Naive thymus-derived CD8-positive, alpha-beta T cell (primary cell): Measurements from ENCODE around the gene CACNA1E. TPM values are rescaled to one million over a fixed set of nuclear protein-coding genes. Genes with fewer than 3 reads are reported as not detected.

Experiments
- ATAC-seq, 2 donors: fragments of 150-1000 bp; cut with Tn5 transposase in 1 of 2; sonication (Bioruptor Pico), chemical (Tn5 transposase) in 1 of 2; 1 replicate in 1 of 2; 2 replicates in 1 of 2; pipeline ENCODE4 v1.10.0; 2021; ENCODE audit warnings: mild to moderate bottlenecking in 2 of 2, moderate library complexity in 2 of 2
- POLR2A ChIA-PET: fragments of 350-600 bp; sonication (Branson Sonifier 250); formaldehyde crosslinking; loops from one replicate; lab custom pipeline; 2021; ENCODE audit warnings: antibody characterized with exemption; lab: Charles Lee
- DNase-seq, 10 donors: peaks; one replicate each; pipeline versions ENCODE4 v3.0.0 to v3.0.0-alpha.2; 2020 to 2022
- H3K27ac Mint-ChIP-seq, 10 donors: one replicate each; pipeline ENCODE4 v1.8.0; 2020 to 2022; ENCODE audit warnings: mild to moderate bottlenecking in 10 of 10, mixed read lengths in 10 of 10, moderate library complexity in 4 of 10, inconsistent platforms in 1 of 10
- H3K27me3 Mint-ChIP-seq, 5 donors: one replicate each; pipeline ENCODE4 v1.8.0; 2021 to 2022; ENCODE audit warnings: mixed read lengths in 5 of 5
- H3K36me3 Mint-ChIP-seq, 3 donors: one replicate each; pipeline ENCODE4 v1.8.0; 2020 to 2022; ENCODE audit warnings: mixed read lengths in 3 of 3, mild to moderate bottlenecking in 2 of 3, inconsistent platforms in 1 of 3
- H3K4me1 Mint-ChIP-seq, 4 donors: one replicate each; pipeline ENCODE4 v1.8.0; 2021 to 2022; ENCODE audit warnings: mixed read lengths in 4 of 4
- H3K4me3 Mint-ChIP-seq, 10 donors: one replicate each; pipeline ENCODE4 v1.8.0; 2020 to 2022; ENCODE audit warnings: mild to moderate bottlenecking in 10 of 10, mixed read lengths in 10 of 10, moderate library complexity in 6 of 10, inconsistent platforms in 1 of 10
- H3K9me3 Mint-ChIP-seq, 9 donors: one replicate each; pipeline ENCODE4 v1.8.0; 2020 to 2022; ENCODE audit warnings: mixed read lengths in 9 of 9, mild to moderate bottlenecking in 3 of 9, inconsistent platforms in 1 of 9, moderate library complexity in 1 of 9
- polyA plus RNA-seq, 3 donors: library from polyadenylated mRNA; unstranded; fragments of 300-500 nt; fragmentation: Illumina TruSeq; gene quantifications; one replicate each; pipeline ENCODE4 v1.2.3, GENCODE V29; 2021
- total RNA-seq, 8 experiments: library from RNA in 2 of 8; stranded (reverse) in 2 of 8; gene quantifications; one replicate each; pipeline ENCODE4 v1.2.3 and lab custom pipeline; 2021 to 2026

Gene CACNA1E
- total and polyA plus RNA-seq, 5 experiments from 2014 or later, result not detected

DNA sequence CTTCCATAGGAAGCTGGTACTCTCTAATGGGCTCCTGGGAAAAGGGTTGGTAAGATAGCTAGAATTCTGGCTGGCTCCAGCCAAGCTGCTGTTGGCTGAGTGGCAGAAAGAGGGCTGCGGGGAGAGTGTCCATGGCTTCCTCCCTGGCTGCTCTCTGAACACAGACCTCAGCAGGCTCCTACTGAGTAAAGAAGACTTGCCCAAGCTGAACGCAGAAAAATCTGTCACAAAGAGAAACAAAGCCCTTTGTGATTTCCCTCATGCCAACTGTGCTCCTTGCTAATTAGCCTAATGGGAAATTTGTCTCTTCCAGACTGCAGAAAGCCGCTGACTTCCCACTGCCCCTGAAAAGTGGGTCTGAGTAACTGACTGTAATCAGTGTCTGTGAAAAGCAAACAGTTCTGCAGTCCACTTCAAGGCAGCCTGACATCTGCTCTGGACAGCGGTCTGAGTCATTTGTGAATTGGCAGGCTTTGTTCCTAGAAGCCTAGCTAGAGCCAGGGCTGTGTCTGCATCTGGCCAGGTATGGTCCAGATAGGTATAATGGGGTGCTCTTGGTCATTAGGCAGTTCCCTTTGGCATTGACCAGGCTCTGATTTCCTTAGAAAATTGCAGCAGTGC lies 295.4 kb downstream of the CACNA1E start:
- Mint-ChIP-seq H3K4me3 (no peak overlapping the region), H3K27me3 (peaks cover 1 to 21% (median 6%) of the 10 kb centered on the region in 5 donors), H3K9me3 (no peaks in the 10 kb centered on the region), H3K4me1 (no peaks in the 10 kb centered on the region), H3K27ac (no peak overlapping the region), H3K36me3 (no peaks in the 10 kb centered on the region)
- ATAC-seq (no peak), DNase-seq (no peak)
- POLR2A ChIA-PET, result no interaction called here

DNA sequence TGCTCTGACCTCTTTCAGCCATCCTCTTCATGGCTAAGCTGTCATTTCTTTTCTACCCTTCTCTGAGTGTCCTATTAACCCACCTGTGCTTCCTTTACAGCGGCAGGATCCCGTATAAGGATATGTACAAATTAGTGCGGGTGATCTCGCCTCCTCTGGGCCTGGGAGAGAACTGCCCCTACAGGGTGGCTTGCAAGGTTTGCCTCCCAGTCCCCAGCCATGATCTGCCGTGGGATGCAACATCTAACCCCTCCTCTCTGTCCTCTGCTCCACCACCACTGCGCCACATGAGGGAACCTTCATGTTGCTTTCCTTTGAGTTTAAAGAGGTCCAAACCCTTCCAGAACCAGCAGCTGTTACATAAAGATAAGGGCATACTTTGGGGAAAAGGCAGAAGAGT lies 296.0 kb downstream of the CACNA1E start:
- POLR2A ChIA-PET, result no interaction called here
- ATAC-seq (no peak), DNase-seq (no peak)
- Mint-ChIP-seq H3K9me3 (no peaks in the 10 kb centered on the region), H3K4me3 (no peak overlapping the region), H3K36me3 (no peaks in the 10 kb centered on the region), H3K4me1 (no peaks in the 10 kb centered on the region), H3K27me3 (peaks cover 1 to 21% (median 6%) of the 10 kb centered on the region in 5 donors), H3K27ac (no peak overlapping the region)

DNA sequence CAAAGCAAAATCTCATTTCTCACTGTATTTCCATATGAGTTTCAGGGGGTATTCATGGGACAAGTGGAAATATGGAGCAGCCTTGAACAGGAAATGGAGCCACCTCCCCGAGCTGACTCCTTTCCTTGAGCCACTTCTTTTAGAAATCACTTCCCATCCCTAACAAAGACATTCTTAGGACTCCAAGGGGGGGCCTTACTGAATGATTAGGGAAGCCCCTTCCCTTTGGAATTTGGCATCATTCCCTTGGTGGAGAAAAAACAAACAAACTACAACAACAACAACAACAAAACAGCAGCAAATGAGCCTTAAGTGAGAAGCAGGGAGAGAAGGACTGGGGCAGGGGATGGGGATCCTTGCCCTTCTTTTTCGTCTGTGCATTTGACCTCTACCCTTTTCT lies 299.9 kb downstream of the CACNA1E start:
- Mint-ChIP-seq H3K4me1 (no peaks in the 10 kb centered on the region), H3K27me3 (peaks cover 7 to 26% (median 11%) of the 10 kb centered on the region in 5 donors), H3K4me3 (no peak overlapping the region), H3K27ac (no peak overlapping the region), H3K9me3 (peaks cover 0 to 3% (median 0%) of the 10 kb centered on the region in 9 donors), H3K36me3 (no peaks in the 10 kb centered on the region)
- DNase-seq (no peak), ATAC-seq (no peak)
- POLR2A ChIA-PET, result no interaction called here

DNA sequence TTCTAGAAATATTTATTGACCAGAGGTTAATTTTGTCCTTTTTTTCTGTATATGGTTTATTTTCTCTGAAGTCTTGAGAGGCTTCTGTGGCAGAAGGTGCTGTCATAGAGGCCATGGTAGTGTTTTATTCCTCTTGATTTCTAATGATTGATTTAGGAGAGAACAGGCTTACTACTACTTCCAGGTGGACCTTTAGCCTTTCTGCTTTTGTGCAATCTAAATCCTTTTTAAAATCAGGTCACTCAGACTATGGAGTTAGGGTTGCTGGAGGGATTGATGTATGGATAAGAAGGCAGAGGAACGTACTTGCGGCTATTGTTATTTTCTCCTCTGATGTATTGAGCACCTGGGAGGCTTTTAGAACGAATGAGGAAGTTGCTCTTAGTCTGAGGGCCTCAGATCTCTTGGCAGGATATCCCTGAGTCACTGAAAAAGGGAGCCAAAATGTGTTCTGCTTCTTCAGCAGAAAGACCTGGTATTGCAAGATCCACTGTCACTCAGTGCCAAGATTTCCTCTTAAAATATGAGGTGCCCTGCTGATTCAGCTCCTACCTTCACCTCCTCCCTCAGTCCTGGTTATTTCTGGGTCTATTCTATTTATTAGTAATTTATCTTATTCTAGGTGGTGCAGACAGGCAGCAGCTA lies 300.8 kb downstream of the CACNA1E start:
- no peak overlapping the region for H3K4me3 Mint-ChIP-seq
- POLR2A ChIA-PET, result no interaction called here
- DNase-seq, result no peak
- no peak for ATAC-seq
- H3K27me3 Mint-ChIP-seq, result peaks cover 11 to 29% (median 11%) of the 10 kb centered on the region in 5 donors
- H3K36me3 Mint-ChIP-seq, result no peaks in the 10 kb centered on the region
- H3K4me1 Mint-ChIP-seq, result no peaks in the 10 kb centered on the region
- peaks cover 0 to 3% (median 0%) of the 10 kb centered on the region in 9 donors for H3K9me3 Mint-ChIP-seq
- no peak overlapping the region for H3K27ac Mint-ChIP-seq

DNA sequence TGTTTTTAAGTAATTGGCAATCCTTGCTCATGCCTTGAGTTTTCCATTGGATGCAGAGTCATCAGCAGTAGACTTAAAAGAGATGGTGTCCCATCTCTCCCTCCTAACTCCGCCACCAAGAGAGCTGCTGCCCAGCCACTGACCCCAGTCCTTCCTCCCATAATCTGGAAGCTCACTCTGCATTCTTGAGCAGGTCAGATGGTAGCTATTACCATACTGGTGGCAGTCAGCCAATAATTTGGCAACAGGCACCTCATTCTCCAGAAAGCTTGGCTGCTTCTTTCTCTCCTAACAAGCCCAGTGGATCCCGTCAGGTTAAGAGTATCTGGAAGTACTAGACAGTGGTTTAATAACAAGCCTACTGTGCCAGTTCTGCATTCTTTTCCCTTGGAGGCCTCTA lies 306.1 kb downstream of the CACNA1E start:
- peaks cover 6 to 32% (median 11%) of the 10 kb centered on the region in 5 donors for H3K27me3 Mint-ChIP-seq
- H3K4me1 Mint-ChIP-seq, result no peaks in the 10 kb centered on the region
- peaks cover 0 to 3% (median 0%) of the 10 kb centered on the region in 9 donors for H3K9me3 Mint-ChIP-seq
- ATAC-seq (no peak), DNase-seq (no peak)
- no peaks in the 10 kb centered on the region for H3K36me3 Mint-ChIP-seq
- H3K27ac Mint-ChIP-seq, result no peak overlapping the region
- POLR2A ChIA-PET, result no interaction called here
- no peak overlapping the region for H3K4me3 Mint-ChIP-seq

DNA sequence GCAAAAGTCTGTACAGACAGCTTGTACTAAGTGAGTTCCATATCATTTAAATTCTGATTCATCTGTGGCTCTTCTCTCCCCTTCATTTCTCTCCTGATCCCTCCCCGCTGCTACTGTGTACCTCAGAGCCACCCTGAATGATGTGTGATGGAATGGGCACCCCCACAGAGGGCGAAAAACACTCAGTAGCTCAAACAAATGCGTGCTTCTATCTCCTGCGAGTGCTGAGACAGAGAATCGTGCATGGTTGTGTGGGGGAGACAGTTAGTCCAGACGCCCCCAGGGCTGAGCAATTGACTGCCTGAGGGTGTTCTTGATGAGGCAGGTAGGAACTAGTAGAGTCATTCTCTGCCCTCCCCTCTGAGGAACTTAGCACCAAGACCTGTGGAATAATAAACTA lies 308.4 kb downstream of the CACNA1E start:
- DNase-seq (no peak), ATAC-seq (no peak)
- H3K36me3 Mint-ChIP-seq, result no peaks in the 10 kb centered on the region
- POLR2A ChIA-PET, result no interaction called here
- no peak overlapping the region for H3K27ac Mint-ChIP-seq
- H3K9me3 Mint-ChIP-seq, result peaks cover 0 to 3% (median 0%) of the 10 kb centered on the region in 9 donors
- H3K27me3 Mint-ChIP-seq, result peaks cover 4 to 32% (median 13%) of the 10 kb centered on the region in 5 donors
- H3K4me3 Mint-ChIP-seq, result no peak overlapping the region
- H3K4me1 Mint-ChIP-seq, result no peaks in the 10 kb centered on the region

DNA sequence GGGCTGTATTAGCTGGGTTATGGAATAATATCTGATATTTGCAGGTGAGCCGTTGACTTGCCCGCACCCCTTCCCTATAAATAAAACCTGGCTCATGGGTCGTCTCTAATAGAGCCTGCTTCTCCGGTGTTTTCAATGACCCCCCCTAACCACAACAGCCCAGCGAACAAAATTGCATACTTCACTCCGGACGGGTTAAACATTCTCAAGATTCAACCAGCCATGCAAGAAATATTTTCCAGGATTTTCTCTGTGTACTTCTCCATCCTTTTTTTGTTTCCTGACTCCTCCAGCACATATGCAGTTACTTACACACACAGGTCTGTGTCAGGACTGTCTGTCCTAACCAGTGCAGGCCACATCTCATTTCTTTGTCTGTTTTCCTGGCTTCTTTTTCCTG lies 310.5 kb downstream of the CACNA1E start:
- H3K36me3 Mint-ChIP-seq, result no peaks in the 10 kb centered on the region
- peaks cover 0 to 2% (median 0%) of the 10 kb centered on the region in 9 donors for H3K9me3 Mint-ChIP-seq
- no peak for ATAC-seq
- POLR2A ChIA-PET, result no interaction called here
- no peak for DNase-seq
- no peak overlapping the region for H3K4me3 Mint-ChIP-seq
- peaks cover 2 to 34% (median 11%) of the 10 kb centered on the region in 5 donors for H3K27me3 Mint-ChIP-seq
- no peak overlapping the region for H3K27ac Mint-ChIP-seq
- H3K4me1 Mint-ChIP-seq, result no peaks in the 10 kb centered on the region

DNA sequence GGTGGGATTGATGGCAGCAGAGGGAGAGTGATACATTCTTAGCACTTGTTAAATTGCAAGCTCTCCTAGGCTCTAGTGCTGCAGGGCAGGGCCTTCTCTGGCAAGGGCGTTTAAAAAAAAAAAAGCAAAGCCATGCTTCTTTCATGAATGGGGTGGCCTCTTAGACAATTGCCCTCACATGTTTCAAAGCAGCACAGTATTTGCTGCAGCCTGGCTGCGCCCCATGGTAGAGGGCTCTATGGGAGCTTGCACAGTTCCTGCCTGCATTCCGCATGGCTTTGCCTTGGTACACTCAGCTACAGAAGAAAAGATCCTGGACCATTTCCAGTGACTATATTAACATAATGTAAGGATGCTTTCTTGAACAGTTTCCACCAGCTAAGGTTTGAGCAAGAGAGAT lies 311.0 kb downstream of the CACNA1E start:
- Mint-ChIP-seq H3K36me3 (no peaks in the 10 kb centered on the region), H3K27me3 (peaks cover 2 to 35% (median 14%) of the 10 kb centered on the region in 5 donors), H3K4me3 (no peak overlapping the region), H3K4me1 (no peaks in the 10 kb centered on the region), H3K27ac (no peak overlapping the region), H3K9me3 (peaks cover 0 to 2% (median 0%) of the 10 kb centered on the region in 9 donors)
- POLR2A ChIA-PET, result no interaction called here
- DNase-seq (no peak), ATAC-seq (no peak)

DNA sequence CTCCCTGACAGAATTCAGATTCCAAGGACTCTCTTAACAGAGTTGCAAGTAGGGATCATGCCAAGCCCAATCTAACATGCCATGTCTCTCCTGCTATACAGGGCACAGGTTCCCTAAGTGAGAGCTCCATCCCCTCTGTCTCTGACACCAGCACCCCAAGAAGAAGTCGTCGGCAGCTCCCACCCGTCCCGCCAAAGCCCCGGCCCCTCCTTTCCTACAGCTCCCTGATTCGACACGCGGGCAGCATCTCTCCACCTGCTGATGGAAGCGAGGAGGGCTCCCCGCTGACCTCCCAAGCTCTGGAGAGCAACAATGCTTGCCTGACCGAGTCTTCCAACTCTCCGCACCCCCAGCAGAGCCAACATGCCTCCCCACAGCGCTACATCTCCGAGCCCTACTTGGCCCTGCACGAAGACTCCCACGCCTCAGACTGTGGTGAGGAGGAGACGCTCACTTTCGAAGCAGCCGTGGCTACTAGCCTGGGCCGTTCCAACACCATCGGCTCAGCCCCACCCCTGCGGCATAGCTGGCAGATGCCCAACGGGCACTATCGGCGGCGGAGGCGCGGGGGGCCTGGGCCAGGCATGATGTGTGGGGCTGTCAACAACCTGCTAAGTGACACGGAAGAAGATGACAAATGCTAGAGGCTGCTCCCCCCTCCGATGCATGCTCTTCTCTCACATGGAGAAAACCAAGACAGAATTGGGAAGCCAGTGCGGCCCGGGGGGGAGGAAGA lies 315.0 kb downstream of the CACNA1E start:
- DNase-seq (no peak), ATAC-seq (no peak)
- Mint-ChIP-seq H3K27ac (no peak overlapping the region), H3K9me3 (peaks cover 0 to 2% (median 0%) of the 10 kb centered on the region in 9 donors), H3K36me3 (no peaks in the 10 kb centered on the region), H3K4me1 (no peaks in the 10 kb centered on the region), H3K27me3 (peaks cover 0 to 30% (median 11%) of the 10 kb centered on the region in 5 donors), H3K4me3 (no peak overlapping the region)
- POLR2A ChIA-PET, result no interaction called here

DNA sequence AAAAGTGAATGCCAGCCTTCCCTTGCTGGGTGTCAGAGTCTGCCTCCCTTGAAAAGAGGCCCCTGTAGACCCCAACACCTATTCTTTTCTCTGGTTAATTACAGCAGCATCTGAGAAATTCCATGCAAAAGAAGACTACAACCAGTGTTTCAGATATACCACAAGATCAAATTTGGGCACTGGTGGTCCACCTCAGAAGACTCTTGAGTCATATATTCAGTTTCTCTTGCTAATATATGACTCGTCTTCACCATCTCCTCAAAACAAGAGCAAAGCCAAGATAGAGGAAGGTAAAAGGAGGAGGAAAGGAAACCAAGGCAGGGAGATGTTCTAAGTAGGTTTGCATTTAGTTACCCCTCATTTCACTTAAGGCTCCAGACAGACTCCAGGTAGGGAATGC lies 318.3 kb downstream of the CACNA1E start:
- DNase-seq (no peak), ATAC-seq (no peak)
- H3K4me3 Mint-ChIP-seq, result no peak overlapping the region
- POLR2A ChIA-PET, result no interaction called here
- H3K36me3 Mint-ChIP-seq, result no peaks in the 10 kb centered on the region
- H3K4me1 Mint-ChIP-seq, result no peaks in the 10 kb centered on the region
- H3K27me3 Mint-ChIP-seq, result peaks cover 2 to 32% (median 9%) of the 10 kb centered on the region in 5 donors
- no peak overlapping the region for H3K27ac Mint-ChIP-seq
- H3K9me3 Mint-ChIP-seq, result peaks cover 0 to 2% (median 0%) of the 10 kb centered on the region in 9 donors

DNA sequence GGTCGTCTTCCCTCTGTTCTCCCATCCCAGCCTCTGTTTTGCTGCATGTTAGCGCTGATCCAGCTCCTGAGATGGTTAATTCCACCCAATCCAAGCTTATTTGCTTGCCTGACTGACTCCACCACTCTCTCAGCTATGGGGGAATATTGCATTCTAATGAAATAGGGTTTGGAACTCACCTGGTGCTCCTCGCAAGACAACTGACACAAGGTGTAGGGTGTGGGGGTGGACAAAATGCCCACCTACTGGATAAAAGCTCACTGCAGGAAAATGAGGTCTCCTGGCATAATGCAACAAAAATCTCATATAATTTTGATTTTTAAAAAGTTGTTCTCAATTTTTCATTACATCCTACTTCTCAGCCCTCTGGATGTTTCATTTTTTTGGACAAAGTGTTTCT lies 319.1 kb downstream of the CACNA1E start:
- ATAC-seq (no peak), DNase-seq (no peak)
- H3K4me3 Mint-ChIP-seq, result no peak overlapping the region
- H3K9me3 Mint-ChIP-seq, result peaks cover 0 to 2% (median 0%) of the 10 kb centered on the region in 9 donors
- no peak overlapping the region for H3K27ac Mint-ChIP-seq
- no peaks in the 10 kb centered on the region for H3K4me1 Mint-ChIP-seq
- POLR2A ChIA-PET, result no interaction called here
- H3K36me3 Mint-ChIP-seq, result no peaks in the 10 kb centered on the region
- peaks cover 2 to 30% (median 9%) of the 10 kb centered on the region in 5 donors for H3K27me3 Mint-ChIP-seq

DNA sequence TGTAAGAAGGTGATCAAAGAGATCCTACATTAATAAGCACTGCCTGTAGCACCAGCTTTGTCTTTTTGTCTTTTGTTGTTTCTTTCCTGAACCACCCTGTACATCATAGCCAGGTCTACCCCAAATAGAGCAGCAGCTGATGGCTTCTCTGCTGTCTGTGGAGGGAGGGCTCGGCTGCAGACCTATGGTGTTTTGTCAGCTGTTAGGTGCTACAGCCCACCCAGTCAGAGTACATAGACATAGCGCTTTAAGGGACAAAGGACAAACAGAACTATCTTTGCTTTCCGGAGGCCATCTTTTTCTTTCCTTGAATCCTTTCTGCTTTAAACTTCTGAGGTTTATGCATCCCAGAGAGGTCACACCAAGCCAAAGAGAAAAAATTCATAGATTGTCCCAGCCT lies 320.1 kb downstream of the CACNA1E start:
- H3K9me3 Mint-ChIP-seq, result peaks cover 0 to 2% (median 0%) of the 10 kb centered on the region in 9 donors
- no peak overlapping the region for H3K4me3 Mint-ChIP-seq
- no peaks in the 10 kb centered on the region for H3K36me3 Mint-ChIP-seq
- no peaks in the 10 kb centered on the region for H3K4me1 Mint-ChIP-seq
- ATAC-seq (no peak), DNase-seq (no peak)
- POLR2A ChIA-PET, result no interaction called here
- H3K27me3 Mint-ChIP-seq, result peaks cover 1 to 24% (median 7%) of the 10 kb centered on the region in 5 donors
- H3K27ac Mint-ChIP-seq, result no peak overlapping the region

DNA sequence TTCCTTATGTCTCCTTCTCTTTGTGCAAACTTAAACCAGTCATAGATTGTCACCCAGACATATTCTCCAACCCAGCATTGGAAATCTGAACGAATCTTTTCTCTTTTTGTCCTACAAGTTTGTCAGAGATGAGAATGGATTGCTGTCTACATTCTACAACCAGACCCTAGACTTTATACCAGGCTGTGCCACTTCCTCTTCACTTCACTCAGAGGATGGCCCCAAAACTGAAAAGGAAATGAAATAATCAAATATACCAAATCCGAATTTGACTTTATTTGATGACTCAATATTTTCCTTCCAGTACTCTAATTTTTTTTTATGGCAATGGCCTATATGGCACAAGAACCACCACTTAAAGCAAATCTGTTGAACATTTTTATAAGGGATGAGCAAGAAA lies 321.7 kb downstream of the CACNA1E start:
- POLR2A ChIA-PET, result no interaction called here
- H3K27ac Mint-ChIP-seq, result no peak overlapping the region
- H3K27me3 Mint-ChIP-seq, result peaks cover 0 to 20% (median 4%) of the 10 kb centered on the region in 5 donors
- H3K9me3 Mint-ChIP-seq, result no peaks in the 10 kb centered on the region
- no peaks in the 10 kb centered on the region for H3K4me1 Mint-ChIP-seq
- H3K4me3 Mint-ChIP-seq, result no peak overlapping the region
- no peaks in the 10 kb centered on the region for H3K36me3 Mint-ChIP-seq
- ATAC-seq, result no peak
- DNase-seq, result no peak
